ENCODE results near the gene ARHGEF9.
"Not testable (repeated sequence)": the region's sequence is repeated elsewhere in the genome, so short reads cannot be mapped to it uniquely, and the experiment has no call there.

Gene ARHGEF9

DNA sequence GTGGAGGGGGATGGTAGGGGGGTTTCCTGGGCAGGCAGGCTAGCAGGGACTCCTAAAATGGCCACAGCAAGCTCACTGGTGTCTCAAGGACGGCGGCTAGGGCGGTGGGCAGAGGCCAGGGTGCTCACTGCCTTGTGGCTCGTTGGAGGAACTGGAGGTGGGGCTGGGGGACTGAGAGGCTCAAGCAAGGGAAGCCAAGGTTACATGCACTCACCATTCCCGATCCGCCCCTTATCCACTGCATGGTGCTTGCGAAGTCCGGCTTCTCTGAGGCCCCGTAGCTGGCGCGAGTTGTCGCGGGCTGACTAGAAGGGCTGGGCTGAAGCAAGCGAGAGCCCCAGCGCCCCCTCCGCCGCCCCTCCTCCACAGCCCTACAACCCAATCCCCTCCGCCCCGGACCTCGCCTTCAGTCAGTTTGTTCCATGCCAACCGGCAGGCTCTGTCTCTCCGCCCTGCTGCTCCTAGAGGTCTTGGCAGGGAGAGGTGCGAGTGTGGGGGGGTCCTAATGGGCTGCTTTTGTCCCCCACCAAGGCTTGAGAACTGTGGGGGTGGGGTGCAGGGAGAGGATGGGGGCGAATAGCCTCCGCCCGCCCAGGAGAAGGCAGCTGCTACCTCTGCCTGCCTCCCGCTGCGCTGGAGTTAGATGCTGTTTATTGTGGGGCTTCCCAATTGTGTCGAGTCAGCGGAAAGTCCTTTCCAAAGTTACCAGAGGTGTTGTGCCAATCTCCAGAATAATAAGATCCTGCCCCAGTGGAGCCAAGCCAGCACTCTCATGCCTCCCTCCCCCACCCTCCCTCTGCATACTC, at the start of gene ARHGEF9:
Gene ARHGEF9, minus strand, starts transcription at position 313 of the 806 bp plus-strand sequence. Its CDS starts 69 bp downstream, at position 244.
- DNase-seq (ENCODE audit: low read depth in 2 of 2): no peak

- DNase-seq (ENCODE audit: low read depth in 2 of 2): not testable (repeated sequence)
These were observed 40.4 kb upstream of the ARHGEF9 start for GRCh38 chrX:63825446-63825845.

DNA sequence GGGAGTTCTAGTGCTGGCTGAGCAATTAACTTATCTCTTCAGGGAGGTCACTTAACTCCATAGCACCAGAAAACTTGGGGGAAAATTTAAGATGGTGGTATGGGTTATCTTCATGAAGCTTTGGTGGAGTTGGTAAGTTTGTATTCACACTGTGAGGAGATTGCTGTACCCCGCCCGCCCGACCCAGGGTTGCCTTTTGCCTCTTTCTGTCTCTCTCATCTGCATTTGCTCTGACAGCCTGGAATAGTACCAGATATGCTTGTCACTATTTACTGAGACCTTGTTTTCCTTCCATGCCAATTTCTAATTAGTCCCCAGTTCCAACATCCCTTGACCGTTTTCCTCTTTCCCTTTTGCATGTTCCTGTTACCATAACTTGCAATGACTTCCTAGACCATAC, 33.1 kb upstream of the ARHGEF9 start:
- no peak for DNase-seq (ENCODE audit: low read depth in 2 of 2)

- no peak for DNase-seq (ENCODE audit: low read depth in 2 of 2)
These were observed 32.7 kb upstream of the ARHGEF9 start for GRCh38 chrX:63817696-63818095.

- DNase-seq (ENCODE audit: low read depth in 2 of 2): no peak
These were observed 27.8 kb upstream of the ARHGEF9 start for GRCh38 chrX:63812823-63813222.

DNA sequence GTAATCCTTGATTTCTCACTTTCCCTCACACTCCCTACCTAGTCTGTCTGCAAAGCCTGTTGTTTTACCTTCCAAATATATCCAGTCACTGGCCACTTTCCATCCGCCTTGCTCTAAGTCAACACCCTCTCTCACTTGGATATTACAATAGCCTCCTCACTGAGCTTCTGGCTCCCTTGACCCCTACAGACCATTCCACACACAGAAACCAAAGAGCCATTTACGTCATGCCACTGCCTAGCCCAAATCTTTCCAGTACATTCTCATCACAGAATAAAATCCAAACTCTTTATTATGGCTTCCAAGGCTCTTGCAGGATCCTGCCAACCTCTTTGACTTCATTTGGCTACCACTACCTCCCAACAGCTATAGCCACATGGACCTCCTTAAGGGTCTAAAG, 25.7 kb upstream of the ARHGEF9 start:
- DNase-seq (ENCODE audit: low read depth in 2 of 2): no peak

DNA sequence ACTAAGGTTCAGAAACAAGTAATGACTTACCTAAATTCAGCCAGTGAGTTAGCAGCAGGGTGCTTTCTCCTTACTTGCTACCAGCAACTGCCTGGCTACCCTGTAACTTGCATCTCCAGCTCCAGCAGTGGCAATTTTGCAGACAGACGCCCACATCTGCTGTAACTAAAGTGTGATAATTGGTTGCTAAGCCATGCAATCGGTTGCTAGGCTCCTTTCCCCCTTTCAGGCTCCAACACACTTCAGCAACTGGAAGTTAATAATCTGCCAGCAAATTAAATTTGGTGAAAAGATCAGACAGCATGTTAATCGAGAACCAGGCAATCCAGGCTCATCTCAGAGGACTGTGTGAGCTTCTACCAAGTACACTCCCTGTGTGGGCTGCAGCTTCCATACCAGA, 24.2 kb upstream of the ARHGEF9 start:
- no peak for DNase-seq (ENCODE audit: low read depth in 2 of 2)

DNA sequence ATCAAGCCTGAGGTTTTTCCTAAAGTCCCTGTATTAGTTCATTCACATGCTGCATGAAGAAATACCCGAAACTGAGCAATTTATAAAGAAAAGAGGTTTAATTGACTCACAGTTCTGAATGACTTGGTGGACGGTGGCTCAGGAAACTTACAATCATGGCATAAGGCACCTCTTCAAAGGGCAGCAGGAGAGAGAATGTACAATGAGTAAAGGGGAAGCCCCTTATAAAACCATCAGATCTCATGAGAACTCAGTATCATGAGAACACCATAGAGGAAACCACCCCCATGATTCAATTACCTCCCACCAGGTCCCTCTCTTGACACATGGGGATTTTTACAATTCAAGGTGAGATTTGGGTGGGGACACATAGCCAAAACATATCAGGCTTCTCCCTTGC, 10.4 kb upstream of the ARHGEF9 start:
- DNase-seq (ENCODE audit: low read depth in 2 of 2): not testable (repeated sequence)

- DNase-seq (ENCODE audit: low read depth in 2 of 2): no peak
These were observed 660 bp upstream of the ARHGEF9 start for GRCh38 chrX:63785708-63786040.

DNA sequence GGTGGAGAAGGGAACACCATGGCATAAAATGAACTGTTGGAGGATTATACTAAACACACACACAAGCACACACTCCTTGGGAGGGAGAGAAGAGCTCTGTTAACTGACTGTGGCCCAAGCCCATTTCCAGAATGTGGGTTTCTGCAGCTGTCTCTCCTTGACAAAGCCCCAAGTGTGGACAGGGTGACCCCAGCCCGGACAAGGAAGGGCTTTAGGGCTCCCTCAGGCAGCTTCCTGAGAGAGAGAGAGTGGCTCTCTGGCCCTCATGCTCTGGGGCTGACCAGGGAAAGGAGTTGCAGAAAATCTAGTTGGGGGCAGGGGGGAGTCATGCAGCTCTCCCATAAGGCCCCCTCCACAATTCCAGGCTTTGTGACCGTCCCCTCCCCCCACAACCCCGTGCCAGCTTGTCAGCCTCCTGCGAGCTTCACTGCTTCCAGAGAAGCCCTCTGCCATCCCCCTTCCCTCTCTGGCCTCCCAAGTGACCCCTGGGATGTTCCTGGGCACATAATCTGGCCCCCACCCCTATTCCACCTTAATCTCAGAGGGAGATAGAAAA, 590 bp downstream of the ARHGEF9 start:
- DNase-seq (ENCODE audit: low read depth in 2 of 2): no peak

GRCh38 chrX:63782515-63782914, 2.5 kb downstream of the ARHGEF9 start:
- no peak for DNase-seq (ENCODE audit: low read depth in 2 of 2)

DNA sequence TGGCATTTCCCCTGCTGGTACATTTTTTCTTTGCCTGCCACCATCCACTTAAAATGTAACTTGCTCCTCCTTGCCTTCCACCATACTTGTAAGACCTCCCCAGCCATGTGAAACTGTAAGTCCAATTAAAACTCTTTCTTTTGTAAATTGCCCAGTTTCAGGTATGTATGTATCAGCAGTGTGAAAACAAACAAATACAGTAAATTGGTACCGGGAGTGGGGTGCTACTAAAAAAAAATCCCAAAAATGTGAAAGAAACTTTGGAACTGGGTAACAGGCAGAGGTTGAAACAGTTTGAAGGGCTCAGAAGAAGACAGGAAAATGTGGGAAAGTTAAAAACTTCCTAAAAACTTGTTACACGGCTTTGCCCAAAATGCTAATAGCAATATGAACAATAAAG, 16.3 kb downstream of the ARHGEF9 start:
- DNase-seq (ENCODE audit: low read depth in 2 of 2): no peak

DNA sequence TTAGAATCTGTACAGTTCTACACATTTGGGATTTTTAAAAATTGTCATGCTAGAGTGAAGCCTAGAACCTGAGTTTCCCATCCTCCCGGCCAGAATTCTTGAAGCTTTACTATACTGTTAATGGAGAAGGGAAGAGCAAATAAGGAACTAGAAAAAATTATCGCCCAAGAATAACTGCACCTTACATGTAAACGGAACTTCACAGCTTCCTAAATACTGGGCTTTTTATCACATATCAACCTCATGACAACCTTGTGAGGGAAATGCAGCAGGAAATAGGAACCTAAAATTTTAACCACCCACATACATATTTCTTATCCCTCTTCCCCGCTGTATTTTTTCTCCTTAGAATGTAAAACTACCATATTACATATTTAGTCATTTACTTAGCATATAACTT, 19.3 kb downstream of the ARHGEF9 start:
- no peak for DNase-seq (ENCODE audit: low read depth in 2 of 2)

- no peak for DNase-seq (ENCODE audit: low read depth in 2 of 2)
These were observed 20.1 kb downstream of the ARHGEF9 start for GRCh38 chrX:63764946-63765345.

GRCh38 chrX:63761639-63762038, 23.4 kb downstream of the ARHGEF9 start:
- DNase-seq (ENCODE audit: low read depth in 2 of 2): no peak

DNA sequence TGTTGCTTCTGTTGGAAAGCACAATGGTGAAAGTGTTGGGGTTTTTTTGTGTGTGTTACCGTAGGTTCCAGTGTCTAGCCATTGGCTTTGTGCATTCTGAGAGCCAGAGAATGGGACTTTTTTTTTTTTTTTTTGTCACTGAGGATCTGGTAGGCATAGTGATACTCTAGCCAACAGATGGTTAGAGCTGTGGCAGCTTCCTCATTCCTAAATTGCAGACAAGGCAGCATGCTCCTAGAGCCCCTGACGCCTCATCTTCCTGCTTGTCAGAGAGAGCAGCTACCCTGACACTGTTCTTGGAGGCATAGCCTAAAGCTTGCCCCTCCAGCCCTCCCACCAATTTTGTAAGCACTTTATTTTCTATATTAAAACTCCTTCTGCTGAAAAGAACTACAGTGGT, 27.0 kb downstream of the ARHGEF9 start:
- no peak for DNase-seq (ENCODE audit: low read depth in 2 of 2)

GRCh38 chrX:63755892-63756291, 29.1 kb downstream of the ARHGEF9 start:
- no peak for DNase-seq (ENCODE audit: low read depth in 2 of 2)

GRCh38 chrX:63754860-63755579, 30.0 kb downstream of the ARHGEF9 start:
- DNase-seq (ENCODE audit: low read depth in 2 of 2): peak; percentile 79 to 84

DNA sequence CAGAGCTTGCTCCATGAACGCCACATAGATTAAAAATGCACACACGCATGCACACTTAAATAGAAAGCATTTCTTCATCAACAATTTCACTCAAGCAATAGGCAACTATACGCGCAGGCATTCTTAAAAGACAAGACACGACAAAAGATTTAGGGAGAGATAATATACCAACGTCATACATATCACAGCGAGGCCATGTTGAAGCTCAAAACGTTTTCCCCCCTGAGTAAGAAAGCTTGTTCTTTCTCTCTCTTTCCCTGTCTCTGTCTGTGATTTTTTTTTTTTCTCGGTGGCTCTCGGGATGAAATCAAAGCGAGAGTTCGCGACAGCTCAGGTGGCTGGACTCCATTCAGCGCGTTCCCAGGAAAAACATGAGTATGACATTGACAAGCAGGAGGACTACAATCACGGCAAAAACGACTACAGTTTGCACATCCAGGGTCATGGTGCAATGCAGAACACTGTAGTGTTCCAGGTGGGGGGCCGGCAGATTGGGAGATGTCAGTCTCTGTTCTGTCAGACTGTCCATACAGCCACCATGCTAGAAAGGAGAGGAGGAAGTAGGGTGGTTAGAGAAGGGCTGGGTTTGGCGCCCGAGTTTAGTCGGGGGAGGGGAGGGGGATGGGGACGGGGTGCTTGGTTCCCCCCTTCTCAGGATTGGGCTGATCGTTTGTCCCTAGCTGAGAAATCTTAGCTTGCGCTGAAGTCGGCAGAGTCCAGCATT, 30.7 kb downstream of the ARHGEF9 start:
- no peak for DNase-seq (ENCODE audit: low read depth in 2 of 2)

GRCh38 chrX:63751481-63751880, 33.5 kb downstream of the ARHGEF9 start:
- DNase-seq (ENCODE audit: low read depth in 2 of 2): no peak

DNA sequence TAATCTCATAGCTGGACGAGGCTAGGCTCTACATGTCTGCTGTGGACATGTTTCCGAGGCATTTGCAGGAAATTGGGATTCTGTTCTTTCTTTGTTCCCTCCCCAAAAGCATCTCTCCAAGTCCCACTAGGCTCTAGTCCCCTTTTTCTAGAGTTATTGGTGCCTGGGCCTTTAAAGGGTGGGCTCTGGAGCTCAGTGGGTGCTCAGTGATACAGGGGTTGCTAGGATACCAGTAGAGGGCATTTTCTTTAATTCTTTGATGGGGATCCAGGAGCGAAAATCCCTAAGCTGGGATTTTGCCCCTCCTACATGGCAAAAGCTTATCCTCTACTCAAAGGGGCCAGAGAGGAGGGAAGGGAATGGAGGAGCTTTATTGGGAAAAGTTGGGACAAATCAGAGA, 34.2 kb downstream of the ARHGEF9 start:
- no peak for DNase-seq (ENCODE audit: low read depth in 2 of 2)

GRCh38 chrX:63747331-63747730, 37.7 kb downstream of the ARHGEF9 start:
- no peak for DNase-seq (ENCODE audit: low read depth in 2 of 2)
